H1 (cell line): ENCODE measurements around the gene FOXO6. TPM values are rescaled to one million over a fixed set of nuclear protein-coding genes. Genes with fewer than 3 reads are reported as not detected.

Experiments
- CTCF ChIA-PET: fragments of 300-600 bp; sonication (Branson Sonifier 250); formaldehyde crosslinking; loops from one replicate; lab custom pipeline; 2021; ENCODE audit not compliant: partially characterized antibody; lab: Charles Lee
- POLR2A ChIA-PET: fragments of 300-600 bp; sonication (Branson Sonifier 250); formaldehyde crosslinking; loops from one replicate; lab custom pipeline; 2021; ENCODE audit warnings: inconsistent platforms; ENCODE audit not compliant: partially characterized antibody; lab: Charles Lee
- DNase-seq, 2 experiments: peaks; one replicate each; pipeline versions ENCODE4 v3.0.0 to v3.0.0-alpha.2; 2010 to 2022; ENCODE audit warnings: low spot score in 2 of 2, low read depth in 1 of 2, mixed read lengths in 1 of 2
- FAIRE-seq: peaks from 2 replicates; lab custom pipeline; 2011; peaks lifted over from hg19 to GRCh38; lab: Jason Lieb, UNC
- H2AFZ ChIP-seq: 2 replicates; pipeline ENCODE4 v1.8.1; 2012; ENCODE audit warnings: low read length, inconsistent platforms
- H2AK5ac ChIP-seq: 2 replicates; pipeline ENCODE4 v1.6.1; 2013; ENCODE audit warnings: low read depth, low read length
- H2BK120ac ChIP-seq: replicated peaks from 2 replicates; pipeline ENCODE3; 2013; ENCODE audit warnings: low read depth, low read length, inconsistent platforms
- H2BK12ac ChIP-seq: 2 replicates; pipeline ENCODE4 v1.6.1; 2013; ENCODE audit warnings: low read depth, low read length
- H2BK15ac ChIP-seq: 2 replicates; pipeline ENCODE4 v1.6.1; 2013; ENCODE audit warnings: low read length
- H2BK20ac ChIP-seq: 2 replicates; pipeline ENCODE4 v1.6.1; 2013; ENCODE audit warnings: low read length
- H2BK5ac ChIP-seq: 2 replicates; pipeline ENCODE4 v1.6.1; 2013; ENCODE audit warnings: low read depth, low read length
- H3K14ac ChIP-seq: 2 replicates; pipeline ENCODE4 v1.6.1; 2013; ENCODE audit warnings: inconsistent platforms; ENCODE audit not compliant: insufficient read length
- H3K18ac ChIP-seq: 2 replicates; pipeline ENCODE4 v1.6.1; 2013; ENCODE audit warnings: low read length; ENCODE audit errors: extremely low read depth
- H3K23ac ChIP-seq: 2 replicates; pipeline ENCODE4 v1.6.1; 2013; ENCODE audit warnings: inconsistent platforms; ENCODE audit not compliant: insufficient read length
- H3K23me2 ChIP-seq: 2 replicates; pipeline ENCODE4 v1.6.1; 2013; ENCODE audit warnings: low read depth, low read length
- H3K27ac ChIP-seq: 2 replicates; pipeline ENCODE4 v1.6.1; 2011; ENCODE audit warnings: low read depth, low read length, inconsistent platforms
- H3K27me3 ChIP-seq, 4 experiments: replicated peaks in 1 of 4; 1 replicate in 1 of 4; 2 replicates in 3 of 4; pipeline versions ENCODE4 v1.6.1 to v1.8.1; 2011 to 2013; ENCODE audit warnings: low read length in 3 of 4, mild to moderate bottlenecking in 3 of 4, inconsistent platforms in 2 of 4, mixed read lengths in 2 of 4, moderate library complexity in 1 of 4; ENCODE audit not compliant: control insufficient read depth in 3 of 4, insufficient read depth in 3 of 4; ENCODE audit errors: extremely low read depth in 1 of 4
- H3K36me3 ChIP-seq, 4 experiments: 2 replicates each; pipeline versions ENCODE4 v1.6.1 to v1.8.1; 2011 to 2013; ENCODE audit warnings: mild to moderate bottlenecking in 4 of 4, low read length in 3 of 4, moderate library complexity in 2 of 4, control low read depth in 1 of 4, inconsistent platforms in 1 of 4; ENCODE audit not compliant: insufficient read depth in 4 of 4, control insufficient read depth in 2 of 4
- H3K4ac ChIP-seq: replicated peaks from 2 replicates; pipeline ENCODE3; 2013; ENCODE audit warnings: low read length, low read depth, mixed read lengths, inconsistent platforms; ENCODE audit not compliant: insufficient read length
- H3K4me1 ChIP-seq, 4 experiments: replicated peaks in 1 of 4; 1 replicate in 1 of 4; 2 replicates in 3 of 4; pipeline versions ENCODE4 v1.6.1 to v1.8.1; 2011 to 2013; ENCODE audit warnings: low read length in 3 of 4, inconsistent platforms in 2 of 4, mixed read lengths in 1 of 4; ENCODE audit not compliant: insufficient read depth in 4 of 4, control insufficient read depth in 3 of 4
- H3K4me2 ChIP-seq, 2 experiments: 2 replicates each; pipeline versions ENCODE4 v1.6.1 to v1.8.1; 2011 to 2013; ENCODE audit warnings: low read depth in 2 of 2, low read length in 2 of 2, control low read depth in 1 of 2, inconsistent platforms in 1 of 2, mild to moderate bottlenecking in 1 of 2; ENCODE audit not compliant: insufficient read depth in 1 of 2
- H3K4me3 ChIP-seq, 4 experiments: fragments of 200-600, 300-600 bp in 1 of 4; sonication (generic), shearing (Covaris generic), sonication (Bioruptor Twin) in 1 of 4; 2 replicates each; pipeline versions ENCODE4 v1.5.1 to v1.8.1; 2011 to 2016; ENCODE audit warnings: low read length in 4 of 4, low read depth in 3 of 4, control low read depth in 2 of 4, inconsistent platforms in 2 of 4, mild to moderate bottlenecking in 2 of 4, mixed read lengths in 1 of 4, moderate library complexity in 1 of 4; ENCODE audit not compliant: insufficient read depth in 2 of 4; ENCODE audit errors: extremely low read depth in 1 of 4
- H3K56ac ChIP-seq: replicated peaks from 2 replicates; pipeline ENCODE3; 2013; ENCODE audit warnings: low read depth, mild to moderate bottlenecking, mixed read lengths, low read length, inconsistent platforms; ENCODE audit not compliant: insufficient read length
- H3K79me1 ChIP-seq: 2 replicates; pipeline ENCODE4 v1.6.1; 2013; ENCODE audit warnings: low read depth, low read length, control low read depth
- H3K79me2 ChIP-seq, 2 experiments: 2 replicates each; pipeline versions ENCODE4 v1.6.1 to v1.8.1; 2012 to 2013; ENCODE audit warnings: low read length in 2 of 2, mild to moderate bottlenecking in 2 of 2, inconsistent platforms in 1 of 2; ENCODE audit not compliant: insufficient read depth in 2 of 2, control insufficient read depth in 1 of 2
- H3K9ac ChIP-seq, 4 experiments: replicated peaks in 1 of 4; 1 replicate in 1 of 4; 2 replicates in 3 of 4; pipeline versions ENCODE4 v1.6.1 to v1.8.1; 2011 to 2013; ENCODE audit warnings: low read depth in 3 of 4, low read length in 3 of 4, control low read depth in 2 of 4, mild to moderate bottlenecking in 2 of 4, moderate library complexity in 2 of 4, inconsistent platforms in 1 of 4; ENCODE audit errors: extremely low read depth in 1 of 4
- H3K9me3 ChIP-seq, 2 experiments: 2 replicates each; pipeline versions ENCODE4 v1.6.1 to v1.8.1; 2012 to 2013; ENCODE audit warnings: mild to moderate bottlenecking in 2 of 2, moderate library complexity in 2 of 2, control low read depth in 1 of 2, inconsistent platforms in 1 of 2, low read depth in 1 of 2, low read length in 1 of 2, mixed read lengths in 1 of 2; ENCODE audit not compliant: insufficient read depth in 2 of 2
- H4K20me1 ChIP-seq, 2 experiments: replicated peaks in 1 of 2; 2 replicates each; pipeline versions ENCODE3 to v1.8.1; 2011 to 2013; ENCODE audit warnings: inconsistent platforms in 2 of 2, low read length in 2 of 2, mild to moderate bottlenecking in 1 of 2; ENCODE audit not compliant: insufficient read depth in 2 of 2, control insufficient read depth in 1 of 2
- H4K5ac ChIP-seq: 2 replicates; pipeline ENCODE4 v1.6.1; 2013; ENCODE audit warnings: low read length, low read depth, mixed read lengths, inconsistent platforms; ENCODE audit not compliant: insufficient read length
- H4K8ac ChIP-seq: 2 replicates; pipeline ENCODE4 v1.8.0; 2013; ENCODE audit warnings: mild to moderate bottlenecking, moderate library complexity, low read length, inconsistent platforms; ENCODE audit not compliant: insufficient read depth; ENCODE audit errors: extremely low read depth
- H4K91ac ChIP-seq: replicated peaks from 2 replicates; pipeline ENCODE3; 2013; ENCODE audit warnings: low read length, mixed read lengths, inconsistent platforms; ENCODE audit not compliant: insufficient read length
- KDM5A ChIP-seq: fragments of 200-600 bp; IDR thresholded peaks from 2 replicates; pipeline ENCODE4 v1.7.1; 2012; ENCODE audit warnings: mild to moderate bottlenecking, low read length, inconsistent platforms, mixed read lengths
- POLR2AphosphoS5 ChIP-seq: IDR thresholded peaks from 2 replicates; pipeline ENCODE4 v1.6.1; 2011; ENCODE audit warnings: low read depth, low read length
- POU5F1 ChIP-seq: IDR thresholded peaks from 2 replicates; pipeline ENCODE4 v1.6.1; 2011; ENCODE audit warnings: low read depth, mild to moderate bottlenecking, low read length, moderate library complexity
- RAD21 ChIP-seq, 2 experiments: IDR thresholded peaks in 1 of 2; conservative IDR thresholded peaks in 1 of 2; 2 replicates each; pipeline ENCODE4 v1.6.1; 2011; ENCODE audit warnings: low read depth in 2 of 2, low read length in 2 of 2, improper control_type of control experiment in 1 of 2, inconsistent platforms in 1 of 2, mild to moderate bottlenecking in 1 of 2, moderate library complexity in 1 of 2
- RBBP5 ChIP-seq: IDR thresholded peaks from 2 replicates; pipeline ENCODE4 v1.7.1; 2012; ENCODE audit warnings: low read depth, mild to moderate bottlenecking, inconsistent platforms, low read length, moderate library complexity, borderline replicate concordance
- SAP30 ChIP-seq: fragments of 300-600 bp; sonication (generic); IDR thresholded peaks from 2 replicates; pipeline ENCODE4 v1.7.1; 2012; ENCODE audit warnings: low read length, moderate library complexity, mild to moderate bottlenecking, inconsistent platforms; ENCODE audit not compliant: insufficient read depth, insufficient replicate concordance
- SUZ12 ChIP-seq: fragments of 200-600 bp; sonication (generic); IDR thresholded peaks from 2 replicates; pipeline ENCODE4 v1.6.1; 2012; ENCODE audit warnings: mild to moderate bottlenecking, inconsistent platforms, low read length, moderate library complexity, mixed read lengths
- WGBS, 2 experiments: shearing (Covaris generic) in 1 of 2; methylation state at CpG; one replicate each; pipeline versions ENCODE4 v1.1.6 to v1.1.7; 2013 to 2015; ENCODE audit warnings: low lambda C conversion rate in 2 of 2, mixed read lengths in 2 of 2, inconsistent platforms in 1 of 2, low coverage in 1 of 2, missing lambda C conversion rate in 1 of 2; ENCODE audit not compliant: insufficient replicate concordance in 2 of 2, insufficient coverage in 1 of 2, insufficient read length in 1 of 2; ENCODE audit errors: extremely low coverage in 1 of 2, missing lambda C conversion rate in 1 of 2; 5-methylcytosine and 5-hydroxymethylcytosine counted together
- polyA plus RNA-seq, 7 experiments: library from polyadenylated mRNA; depleted of rRNA in 3 of 7; stranded (reverse) in 5 of 7; unstranded in 2 of 7; fragments of >200 nt in 5 of 7; fragments of 200-250 nt in 2 of 7; gene quantifications; 1 replicate in 5 of 7; 2 replicates in 1 of 7; 4 replicates in 1 of 7; pipeline versions ENCODE4 v1.2.1 to v1.2.3, GENCODE V29; 2011 to 2013; ENCODE audit warnings: missing spikeins in 2 of 7, mixed read lengths in 2 of 7
- total RNA-seq: library from RNA; stranded (reverse); fragmentation: NEBNext Ultra II Directional; extraction: Animal tissue kit (Norgen Biotek cat#: 25700); gene quantifications from 2 replicates; pipeline ENCODE4 v1.2.1, GENCODE V29; 2021
- TF ChIP-seq, protein P1 (sequence below): IDR thresholded peaks from 2 replicates; pipeline ENCODE4 v1.6.1; 2012; ENCODE audit warnings: inconsistent platforms

Gene FOXO6
- total and polyA plus RNA-seq, 2 of the 8 experiments (the other 6 are each of a cell fraction or from before 2014, with no cell fraction given): 0.59 to 3.0 TPM

DNA sequence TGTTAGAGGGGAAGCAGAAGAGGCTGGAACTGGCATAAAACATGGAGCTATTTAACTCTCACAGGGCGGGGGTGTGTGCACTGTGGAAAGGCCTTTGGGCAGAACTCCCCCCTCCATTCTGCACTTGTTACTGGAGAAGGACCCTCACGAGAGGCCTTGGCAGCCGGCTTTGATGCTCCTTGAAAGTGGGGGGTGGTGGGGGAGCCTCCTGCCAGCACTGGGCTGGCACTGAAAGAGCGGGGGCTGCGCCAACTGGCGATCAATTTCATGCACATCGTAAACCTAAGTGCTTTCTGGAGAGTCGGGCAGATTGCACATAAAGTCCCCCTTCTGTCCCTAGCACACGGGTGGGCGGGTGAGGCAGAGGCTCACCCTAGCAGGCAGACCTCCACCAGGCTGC is 28.9 kb downstream of the FOXO6 start:
- Histone ChIP-seq H3K79me2 (no peaks in the 10 kb centered on the region), H3K18ac (no peak overlapping the region), H3K9me3 (no peaks in the 10 kb centered on the region), H3K27me3 (peaks cover 0 to 10% (median 3%) of the 10 kb centered on the region in 4 experiments; a peak in 5 of 7 replicates), H3K14ac (no peak overlapping the region), H2BK12ac (no peak overlapping the region), H3K4me3 (no peak overlapping the region), H4K8ac (no peak overlapping the region), H2AFZ (no peak overlapping the region), H3K23me2 (no peaks in the 10 kb centered on the region; the same call in 1 of the 2 replicates), H3K56ac (no peak overlapping the region), H3K79me1 (no peaks in the 10 kb centered on the region), H3K9ac (no peak overlapping the region), H2BK15ac (no peak overlapping the region), H4K91ac (no peak overlapping the region), H2AK5ac (no peak overlapping the region), H2BK20ac (no peak overlapping the region), H2BK5ac (no peak overlapping the region), H4K20me1 (no peaks in the 10 kb centered on the region), H4K5ac (no peak overlapping the region), H3K36me3 (no peaks in the 10 kb centered on the region), H3K4ac (no peak overlapping the region), H3K23ac (no peak overlapping the region), H3K27ac (no peak overlapping the region), H2BK120ac (no peak overlapping the region), H3K4me2 (no peak overlapping the region), H3K4me1 (peaks cover 8 to 39% (median 25%) of the 10 kb centered on the region in 4 experiments)
- 86% methylated on average over 10 of the region's 10 CpGs; no CpG with 5 or more reads in 1 of the 2 experiments for WGBS, 2 experiments
- ChIA-PET POLR2A (interaction anchor here (1.2 to 1.5 kb wide), 2 partner anchors 19 to 22 kb away, joined by 3 read pairs; no protein-coding TSS in a partner anchor), CTCF (interaction anchor here (0.7 to 15.4 kb wide), 10 partner anchors 11 to 42 kb away, joined by 3 to 173 read pairs (median 4); partner anchors contain the start of gene FOXO6)
- FAIRE-seq (no peak), DNase-seq (no peak)
- no peak for TF ChIP-seq POLR2AphosphoS5
- no peak for TF ChIP-seq RBBP5
- TF ChIP-seq, protein P1, sequence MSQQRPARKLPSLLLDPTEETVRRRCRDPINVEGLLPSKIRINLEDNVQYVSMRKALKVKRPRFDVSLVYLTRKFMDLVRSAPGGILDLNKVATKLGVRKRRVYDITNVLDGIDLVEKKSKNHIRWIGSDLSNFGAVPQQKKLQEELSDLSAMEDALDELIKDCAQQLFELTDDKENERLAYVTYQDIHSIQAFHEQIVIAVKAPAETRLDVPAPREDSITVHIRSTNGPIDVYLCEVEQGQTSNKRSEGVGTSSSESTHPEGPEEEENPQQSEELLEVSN: no peak
- no peak for TF ChIP-seq KDM5A
- TF ChIP-seq POU5F1: no peak
- no peak for TF ChIP-seq SUZ12
- no peak for TF ChIP-seq SAP30
- TF ChIP-seq RAD21 (IDR thresholded peaks at IDR 0.05 in 1 of 2, conservative IDR thresholded peaks at IDR 0.05 in 1 of 2; ENCODE audit: low read depth in 2 of 2, low read length in 2 of 2): no peak
